Ovary (tissue), 9 donors: ENCODE data around the gene PCDHGA9. TPM values are rescaled to one million over a fixed set of nuclear protein-coding genes. Genes with fewer than 3 reads are reported as not detected.

Experiments used
- DNase-seq, 5 donors: peaks; one replicate each; pipeline ENCODE4 v3.0.0-alpha.2; 2019 to 2020
- H3K27ac ChIP-seq, 2 donors: fragments of 200-600 bp; one replicate each; pipeline versions ENCODE4 v1.5.1 to v1.8.0; 2019 to 2022
- H3K27me3 ChIP-seq: fragments of 200-600 bp; one replicate; pipeline ENCODE4 v1.8.0; 2022
- H3K36me3 ChIP-seq: fragments of 200-600 bp; sonication (generic); one replicate; pipeline ENCODE4 v1.5.1; 2019
- H3K4me1 ChIP-seq: one replicate; pipeline ENCODE4 v1.8.1; 2013; ENCODE audit warnings: mild to moderate bottlenecking, moderate library complexity; ENCODE audit not compliant: insufficient read depth
- H3K4me3 ChIP-seq: fragments of 200-600 bp; sonication (generic); one replicate; pipeline ENCODE4 v1.5.1; 2017
- H3K9me3 ChIP-seq, 2 donors: fragments of 200-600 bp in 1 of 2; sonication (generic) in 1 of 2; one replicate each; pipeline versions ENCODE4 v1.5.1 to v1.8.1; 2013 to 2019; ENCODE audit warnings: mild to moderate bottlenecking in 1 of 2, moderate library complexity in 1 of 2
- EP300 ChIP-seq: sonication (generic); formaldehyde crosslinking; IDR thresholded peaks from one replicate; pipeline ENCODE4 v1.6.1; 2017; ENCODE audit warnings: antibody characterized with exemption
- POLR2A ChIP-seq: fragments of 450-650 bp; IDR thresholded peaks from one replicate; pipeline ENCODE4 v1.6.1; 2017; ENCODE audit warnings: antibody characterized with exemption, mild to moderate bottlenecking, moderate library complexity
- WGBS, 3 donors: extraction: QIAGEN DNeasy Blood & Tissue Kit in 1 of 3; methylation state at CpG; one replicate each; pipeline versions ENCODE4 v1.1.5 to v1.1.7; 2013 to 2017; 5-methylcytosine and 5-hydroxymethylcytosine counted together
- intact Hi-C, 4 donors: fragments of 100-400 bp; cut with DNase I; formaldehyde crosslinking; loops; one replicate each; pipeline versions ENCODE4 v1.11.0 to v1.15.1; 2022 to 2023
- polyA plus RNA-seq, 2 donors: library from polyadenylated mRNA; stranded (reverse); fragments of 200-250 nt in 1 of 2; fragments of 350-450 nt in 1 of 2; fragmentation: Illumina TruSeq in 1 of 2; extraction: RNeasy Lipid Tissue Mini Kit (QIAGEN cat#74804) in 1 of 2; gene quantifications; one replicate each; pipeline ENCODE4 v1.2.3, GENCODE V29; 2013 to 2014
- total RNA-seq, 7 donors: library from RNA; depleted of rRNA in 2 of 7; stranded (reverse); fragments of >200 nt in 2 of 7; fragmentation: NEBNext Ultra II Directional in 3 of 7; extraction: Animal tissue kit (Norgen Biotek cat#: 25700) in 3 of 7; gene quantifications; one replicate each; pipeline versions ENCODE4 v1.1.0 to v1.2.4, GENCODE V29; 2016 to 2023
- TF ChIP-seq, protein P1 (sequence below), 3 donors: fragments of 450-650 bp in 2 of 3; fragments of 200-600 bp in 1 of 3; IDR thresholded peaks; one replicate each; pipeline versions ENCODE4 v1.5.1 to v1.8.0; 2016 to 2022; ENCODE audit warnings: antibody characterized with exemption in 3 of 3, mild to moderate bottlenecking in 1 of 3
- donor health status: DM: no; HTN: no; CAD: no; lungs with moderate emphysema.
- donor health status: DM: no; HTN: no; CAD: no.
- donor health status: Bipolar disorder and iron deficiency.
- donor health status: DM: yes; HTN: yes; CAD: no.
- donor health status: DM: no; HTN: no; CAD: no.
- donor health status: DM: yes; HTN: yes; CAD: no.

The PCDHGA9 gene
- total and polyA plus RNA-seq, 9 donors, result 2.3 to 11.7 (median 8.2) TPM

DNA sequence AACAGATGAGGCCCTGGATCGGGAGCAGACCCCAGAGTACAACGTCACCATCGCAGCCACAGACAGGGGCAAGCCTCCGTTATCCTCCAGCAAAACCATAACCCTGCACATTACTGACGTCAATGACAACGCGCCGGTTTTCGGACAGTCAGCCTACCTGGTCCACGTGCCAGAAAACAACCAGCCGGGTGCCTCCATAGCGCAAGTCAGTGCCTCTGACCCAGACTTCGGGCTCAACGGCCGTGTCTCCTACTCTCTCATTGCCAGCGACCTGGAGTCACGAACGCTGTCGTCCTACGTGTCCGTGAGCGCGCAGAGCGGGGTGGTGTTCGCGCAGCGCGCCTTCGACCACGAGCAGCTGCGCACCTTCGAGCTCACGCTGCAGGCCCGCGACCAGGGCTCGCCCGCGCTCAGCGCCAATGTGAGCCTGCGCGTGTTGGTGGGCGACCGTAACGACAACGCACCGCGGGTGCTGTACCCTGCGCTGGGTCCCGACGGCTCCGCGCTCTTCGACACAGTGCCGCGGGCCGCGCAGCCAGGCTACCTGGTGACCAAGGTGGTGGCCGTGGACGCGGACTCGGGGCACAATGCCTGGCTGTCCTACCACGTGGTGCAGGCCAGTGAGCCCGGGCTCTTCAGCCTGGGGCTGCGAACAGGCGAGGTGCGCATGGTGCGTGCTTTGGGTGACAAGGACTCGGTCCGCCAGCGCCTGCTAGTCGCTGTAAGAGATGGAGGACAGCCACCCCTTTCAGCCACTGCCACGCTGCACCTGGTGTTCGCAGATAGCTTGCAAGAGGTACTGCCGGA is 16.7 kb downstream of the PCDHGA9 start:
- H3K9me3 ChIP-seq, result peaks cover 15 to 50% of the 10 kb centered on the region in 2 donors
- DNase-seq, result no peak
- H3K36me3 ChIP-seq, result no peaks in the 10 kb centered on the region
- peaks cover 2% of the 10 kb centered on the region for H3K4me1 ChIP-seq
- no peak overlapping the region for H3K27ac ChIP-seq
- intact Hi-C loops, result loop anchor here in 2 of 4 donors (5.0 to 10.0 kb wide), 2 partner anchors 106 to 138 kb away; no protein-coding TSS in a partner anchor
- TF ChIP-seq POLR2A (no peak), EP300 (no peak)
- TF ChIP-seq, protein P1, sequence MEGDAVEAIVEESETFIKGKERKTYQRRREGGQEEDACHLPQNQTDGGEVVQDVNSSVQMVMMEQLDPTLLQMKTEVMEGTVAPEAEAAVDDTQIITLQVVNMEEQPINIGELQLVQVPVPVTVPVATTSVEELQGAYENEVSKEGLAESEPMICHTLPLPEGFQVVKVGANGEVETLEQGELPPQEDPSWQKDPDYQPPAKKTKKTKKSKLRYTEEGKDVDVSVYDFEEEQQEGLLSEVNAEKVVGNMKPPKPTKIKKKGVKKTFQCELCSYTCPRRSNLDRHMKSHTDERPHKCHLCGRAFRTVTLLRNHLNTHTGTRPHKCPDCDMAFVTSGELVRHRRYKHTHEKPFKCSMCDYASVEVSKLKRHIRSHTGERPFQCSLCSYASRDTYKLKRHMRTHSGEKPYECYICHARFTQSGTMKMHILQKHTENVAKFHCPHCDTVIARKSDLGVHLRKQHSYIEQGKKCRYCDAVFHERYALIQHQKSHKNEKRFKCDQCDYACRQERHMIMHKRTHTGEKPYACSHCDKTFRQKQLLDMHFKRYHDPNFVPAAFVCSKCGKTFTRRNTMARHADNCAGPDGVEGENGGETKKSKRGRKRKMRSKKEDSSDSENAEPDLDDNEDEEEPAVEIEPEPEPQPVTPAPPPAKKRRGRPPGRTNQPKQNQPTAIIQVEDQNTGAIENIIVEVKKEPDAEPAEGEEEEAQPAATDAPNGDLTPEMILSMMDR (IDR thresholded peaks at IDR 0.05), result no peak
- no peak overlapping the region for H3K4me3 ChIP-seq
- H3K27me3 ChIP-seq, result no peaks in the 10 kb centered on the region
- 23 to 34% (median 23%) methylated on average over 74 of the region's 74 CpGs for WGBS, 3 donors

DNA sequence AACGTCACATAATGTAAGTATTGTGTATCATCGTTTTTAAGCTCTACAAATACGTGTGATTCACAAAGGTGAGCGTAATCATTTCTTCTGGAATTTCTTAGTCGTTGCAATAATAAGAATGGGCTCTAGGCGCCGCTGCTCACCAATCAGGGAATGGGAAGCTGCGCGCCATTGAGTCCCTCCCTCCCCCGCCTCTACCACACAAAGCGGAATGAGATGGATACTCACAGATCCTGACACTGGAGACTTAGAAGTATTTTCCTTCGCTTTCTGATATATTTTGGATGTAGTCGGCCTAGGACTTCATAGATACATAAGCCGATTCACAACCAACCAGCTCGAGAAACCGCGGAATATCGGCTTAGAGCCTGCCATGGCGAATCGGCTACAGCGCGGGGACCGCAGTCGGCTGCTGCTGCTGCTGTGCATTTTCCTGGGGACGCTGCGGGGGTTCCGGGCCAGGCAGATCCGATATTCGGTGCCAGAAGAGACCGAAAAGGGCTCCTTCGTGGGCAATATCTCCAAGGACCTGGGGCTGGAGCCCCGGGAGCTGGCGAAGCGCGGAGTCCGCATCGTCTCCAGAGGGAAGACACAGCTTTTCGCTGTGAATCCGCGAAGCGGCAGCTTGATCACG is 18.4 kb downstream of the PCDHGA9 start, which contains the start of gene PCDHGA11:
TSS of gene PCDHGA11 (plus strand) at position 197 of the 634 bp plus-strand sequence. CDS start at position 374, 177 bp downstream.
- H3K36me3 ChIP-seq, result no peaks in the 10 kb centered on the region
- H3K27me3 ChIP-seq, result no peaks in the 10 kb centered on the region
- H3K9me3 ChIP-seq, result peaks cover 17 to 45% of the 10 kb centered on the region in 2 donors
- no peak within 1 kb of the TSS for H3K4me3 ChIP-seq
- no peak within 1 kb of the TSS for H3K27ac ChIP-seq
- H3K4me1 ChIP-seq, result peaks cover 2% of the 10 kb centered on the region
- WGBS, 3 donors, result 10 to 15% (median 11%) methylated on average over 42 of the region's 42 CpGs
- TF ChIP-seq, protein P1 (IDR thresholded peaks at IDR 0.05), result no peak
- no peak for TF ChIP-seq EP300
- TF ChIP-seq POLR2A, result no peak
- intact Hi-C loops, result no loop called here
- DNase-seq, result no peak

DNA sequence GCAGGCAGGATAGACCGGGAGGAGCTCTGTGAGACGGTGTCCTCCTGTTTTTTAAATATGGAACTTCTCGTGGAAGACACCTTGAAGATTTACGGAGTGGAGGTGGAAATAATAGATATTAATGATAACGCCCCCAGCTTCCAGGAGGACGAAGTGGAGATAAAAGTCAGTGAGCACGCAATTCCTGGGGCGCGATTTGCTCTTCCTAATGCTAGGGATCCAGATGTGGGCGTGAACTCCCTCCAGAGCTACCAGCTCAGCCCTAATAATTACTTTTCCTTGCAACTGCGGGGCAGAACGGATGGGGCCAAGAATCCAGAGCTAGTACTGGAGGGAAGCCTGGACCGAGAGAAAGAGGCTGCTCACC is 18.9 kb downstream of the PCDHGA9 start:
- no peak for DNase-seq
- Histone ChIP-seq H3K4me1 (peaks cover 2% of the 10 kb centered on the region), H3K4me3 (no peak overlapping the region), H3K27me3 (no peaks in the 10 kb centered on the region), H3K9me3 (peaks cover 19 to 49% of the 10 kb centered on the region in 2 donors), H3K36me3 (no peaks in the 10 kb centered on the region), H3K27ac (no peak overlapping the region)
- TF ChIP-seq, protein P1 (IDR thresholded peaks at IDR 0.05), result no peak
- TF ChIP-seq EP300 (no peak), POLR2A (no peak)
- intact Hi-C loops, result no loop called here
- WGBS, 3 donors, result 8 to 12% (median 11%) methylated on average over 13 of the region's 13 CpGs

DNA sequence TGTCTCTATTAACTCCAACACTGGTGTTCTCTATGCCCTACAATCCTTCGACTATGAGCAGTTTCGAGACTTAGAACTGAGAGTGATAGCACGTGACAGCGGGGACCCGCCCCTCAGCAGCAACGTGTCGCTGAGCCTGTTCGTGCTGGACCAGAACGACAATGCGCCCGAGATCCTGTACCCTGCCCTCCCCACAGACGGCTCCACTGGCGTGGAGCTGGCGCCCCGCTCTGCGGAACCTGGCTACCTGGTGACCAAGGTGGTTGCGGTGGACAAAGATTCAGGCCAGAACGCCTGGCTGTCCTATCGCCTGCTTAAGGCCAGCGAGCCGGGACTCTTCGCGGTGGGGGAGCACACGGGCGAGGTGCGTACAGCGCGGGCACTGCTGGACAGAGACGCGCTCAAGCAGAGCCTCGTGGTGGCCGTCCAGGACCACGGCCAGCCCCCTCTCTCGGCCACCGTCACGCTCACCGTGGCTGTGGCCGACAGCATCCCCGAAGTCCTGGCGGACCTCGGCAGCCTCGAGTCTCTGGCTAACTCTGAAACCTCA is 20.2 kb downstream of the PCDHGA9 start:
- TF ChIP-seq POLR2A, result no peak
- TF ChIP-seq, protein P1 (IDR thresholded peaks at IDR 0.05), result no peak
- no peaks in the 10 kb centered on the region for H3K27me3 ChIP-seq
- no peak overlapping the region for H3K27ac ChIP-seq
- WGBS, 3 donors, result 18 to 31% (median 20%) methylated on average over 37 to 42 of the region's 42 CpGs
- peaks cover 2% of the 10 kb centered on the region for H3K4me1 ChIP-seq
- peaks cover 22 to 61% of the 10 kb centered on the region in 2 donors for H3K9me3 ChIP-seq
- no peak for DNase-seq
- no peaks in the 10 kb centered on the region for H3K36me3 ChIP-seq
- intact Hi-C loops, result no loop called here
- H3K4me3 ChIP-seq, result no peak overlapping the region
